Transverse colon (tissue), 4 donors: ENCODE data around the gene RAPGEF2.

ENCODE experiments used
- CTCF ChIP-seq, 5 experiments: fragments of 200-600 bp in 3 of 5; fragments of 450-650 bp in 2 of 5; sonication (generic) in 3 of 5; IDR thresholded peaks; 1 replicate in 2 of 5; 2 replicates in 3 of 5; pipeline ENCODE4 v1.5.1; 2016 to 2017; ENCODE audit warnings: antibody characterized with exemption in 5 of 5, inconsistent platforms in 3 of 5, mild to moderate bottlenecking in 2 of 5, moderate library complexity in 1 of 5
- POLR2AphosphoS5 ChIP-seq, 3 donors: sonication (generic); formaldehyde crosslinking; IDR thresholded peaks; one replicate each; pipeline ENCODE4 v1.6.1; 2016; ENCODE audit warnings: antibody characterized with exemption in 3 of 3

DNA sequence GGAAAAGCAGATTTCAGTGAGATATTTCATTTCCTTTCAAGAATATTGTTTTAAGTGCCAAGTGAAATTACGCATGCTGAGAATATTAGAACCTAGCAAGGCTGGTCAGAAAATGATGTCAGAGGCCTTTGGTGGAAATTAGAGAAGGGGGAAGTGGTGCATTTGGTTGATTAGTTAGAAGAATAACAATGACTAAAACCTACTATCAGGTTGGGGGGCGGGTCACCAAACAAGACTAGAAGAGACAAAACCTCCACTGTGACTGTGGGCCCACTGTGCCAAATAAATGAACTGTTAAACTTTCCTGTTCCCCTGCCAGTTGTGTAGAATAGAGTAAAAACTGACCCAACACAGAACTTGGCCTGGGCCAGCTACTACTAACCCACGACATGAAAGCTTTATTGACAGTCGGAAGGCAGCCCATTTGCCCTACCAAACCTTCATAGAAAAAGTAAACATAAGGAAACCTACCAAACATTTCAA is 2.9 kb downstream of the RAPGEF2 start:
- TF ChIP-seq CTCF (IDR thresholded peaks at IDR 0.05) (no peak), POLR2AphosphoS5 (IDR thresholded peaks at IDR 0.05) (no peak)
